Measurements from ENCODE around the gene TANGO2. TPM values are rescaled to one million over a fixed set of nuclear protein-coding genes. Genes with fewer than 3 reads are reported as not detected.

The TANGO2 gene
- total and polyA plus RNA-seq, 9 of the 15 experiments (the other 6 are each of a cell fraction or from before 2014, with no cell fraction given) = 15.5 to 94.9 (median 70.1) TPM

DNA sequence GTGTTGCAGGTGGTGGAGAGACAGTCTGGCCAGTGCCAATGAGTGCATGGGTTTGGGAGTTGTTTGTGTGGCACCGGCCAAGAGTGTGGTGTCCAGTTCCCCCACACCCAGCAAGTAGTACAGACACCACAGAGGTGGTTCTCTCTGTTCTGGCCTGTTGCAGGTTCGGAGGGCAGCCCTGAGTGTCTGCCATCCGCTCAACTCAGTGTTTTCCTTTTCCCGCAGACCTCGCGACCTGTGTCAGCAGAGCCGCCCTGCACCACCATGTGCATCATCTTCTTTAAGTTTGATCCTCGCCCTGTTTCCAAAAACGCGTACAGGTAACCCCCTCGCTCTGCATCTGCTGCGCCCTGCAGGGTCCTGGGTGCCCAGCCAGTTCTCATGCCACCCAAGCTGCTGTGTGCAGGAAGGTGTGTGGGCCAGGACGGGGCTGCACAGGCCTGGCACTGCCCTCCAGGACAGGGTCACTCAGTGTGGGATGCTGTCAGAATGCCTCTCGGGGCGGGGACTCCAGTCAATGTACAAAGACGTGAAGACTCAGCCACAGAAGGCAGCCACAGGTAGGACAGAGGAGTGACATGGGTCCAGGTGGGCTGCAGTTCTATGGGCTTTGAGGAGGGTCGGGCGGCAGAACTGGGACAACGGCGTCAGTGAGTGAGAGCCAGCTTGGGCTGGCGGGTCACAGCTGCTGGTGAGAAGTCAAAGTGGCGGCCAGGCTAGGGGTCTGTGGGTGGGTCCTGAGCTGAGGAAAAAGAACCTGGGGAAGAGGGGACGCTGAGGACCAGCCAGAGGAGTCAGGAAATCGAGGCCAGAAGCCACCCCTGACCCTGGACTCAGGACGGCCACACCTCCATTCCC, 15.9 kb downstream of the TANGO2 start (continued):
- TF ChIP-seq, protein P1, sequence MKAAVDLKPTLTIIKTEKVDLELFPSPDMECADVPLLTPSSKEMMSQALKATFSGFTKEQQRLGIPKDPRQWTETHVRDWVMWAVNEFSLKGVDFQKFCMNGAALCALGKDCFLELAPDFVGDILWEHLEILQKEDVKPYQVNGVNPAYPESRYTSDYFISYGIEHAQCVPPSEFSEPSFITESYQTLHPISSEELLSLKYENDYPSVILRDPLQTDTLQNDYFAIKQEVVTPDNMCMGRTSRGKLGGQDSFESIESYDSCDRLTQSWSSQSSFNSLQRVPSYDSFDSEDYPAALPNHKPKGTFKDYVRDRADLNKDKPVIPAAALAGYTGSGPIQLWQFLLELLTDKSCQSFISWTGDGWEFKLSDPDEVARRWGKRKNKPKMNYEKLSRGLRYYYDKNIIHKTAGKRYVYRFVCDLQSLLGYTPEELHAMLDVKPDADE (conservative IDR thresholded peaks at IDR 0.05; ENCODE audit: control insufficient read depth, low read depth, low read length) = 0 out of 2 replicates have a peak, but pooled peaks have one; percentile 35
- no peak for TF ChIP-seq MYC (IDR thresholded peaks at IDR 0.05; ENCODE audit: low read depth, low read length)
- TF ChIP-seq MYC (CRISPR knock-in tag; IDR thresholded peaks at IDR 0.05; ENCODE audit: borderline replicate concordance, low read depth) = peak; percentile 53; the same call in 1 of the 2 replicates
- TF ChIP-seq, protein P2, sequence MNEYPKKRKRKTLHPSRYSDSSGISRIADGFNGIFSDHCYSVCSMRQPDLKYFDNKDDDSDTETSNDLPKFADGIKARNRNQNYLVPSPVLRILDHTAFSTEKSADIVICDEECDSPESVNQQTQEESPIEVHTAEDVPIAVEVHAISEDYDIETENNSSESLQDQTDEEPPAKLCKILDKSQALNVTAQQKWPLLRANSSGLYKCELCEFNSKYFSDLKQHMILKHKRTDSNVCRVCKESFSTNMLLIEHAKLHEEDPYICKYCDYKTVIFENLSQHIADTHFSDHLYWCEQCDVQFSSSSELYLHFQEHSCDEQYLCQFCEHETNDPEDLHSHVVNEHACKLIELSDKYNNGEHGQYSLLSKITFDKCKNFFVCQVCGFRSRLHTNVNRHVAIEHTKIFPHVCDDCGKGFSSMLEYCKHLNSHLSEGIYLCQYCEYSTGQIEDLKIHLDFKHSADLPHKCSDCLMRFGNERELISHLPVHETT (CRISPR knock-in tag; conservative IDR thresholded peaks at IDR 0.05 in 1 of 2, IDR thresholded peaks at IDR 0.05 in 1 of 2) = peak in 1 of 2 experiments; percentile 54; a peak in 1 of 4 replicates
- TF ChIP-seq, protein P3, sequence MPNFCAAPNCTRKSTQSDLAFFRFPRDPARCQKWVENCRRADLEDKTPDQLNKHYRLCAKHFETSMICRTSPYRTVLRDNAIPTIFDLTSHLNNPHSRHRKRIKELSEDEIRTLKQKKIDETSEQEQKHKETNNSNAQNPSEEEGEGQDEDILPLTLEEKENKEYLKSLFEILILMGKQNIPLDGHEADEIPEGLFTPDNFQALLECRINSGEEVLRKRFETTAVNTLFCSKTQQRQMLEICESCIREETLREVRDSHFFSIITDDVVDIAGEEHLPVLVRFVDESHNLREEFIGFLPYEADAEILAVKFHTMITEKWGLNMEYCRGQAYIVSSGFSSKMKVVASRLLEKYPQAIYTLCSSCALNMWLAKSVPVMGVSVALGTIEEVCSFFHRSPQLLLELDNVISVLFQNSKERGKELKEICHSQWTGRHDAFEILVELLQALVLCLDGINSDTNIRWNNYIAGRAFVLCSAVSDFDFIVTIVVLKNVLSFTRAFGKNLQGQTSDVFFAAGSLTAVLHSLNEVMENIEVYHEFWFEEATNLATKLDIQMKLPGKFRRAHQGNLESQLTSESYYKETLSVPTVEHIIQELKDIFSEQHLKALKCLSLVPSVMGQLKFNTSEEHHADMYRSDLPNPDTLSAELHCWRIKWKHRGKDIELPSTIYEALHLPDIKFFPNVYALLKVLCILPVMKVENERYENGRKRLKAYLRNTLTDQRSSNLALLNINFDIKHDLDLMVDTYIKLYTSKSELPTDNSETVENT (CRISPR knock-in tag; IDR thresholded peaks at IDR 0.05) = peak; percentile 37; the same call in 1 of the 2 replicates
- TF ChIP-seq POLR3G (IDR thresholded peaks at IDR 0.05; ENCODE audit: extremely low read depth, insufficient read length, insufficient replicate concordance) = no peak
- peak; percentile 54 for TF ChIP-seq POLR2G (IDR thresholded peaks at IDR 0.05; ENCODE audit: low read depth, low read length)
- peak in 1 of 3 experiments; percentile 30 for TF ChIP-seq YY1 (IDR thresholded peaks at IDR 0.05; ENCODE audit: borderline replicate concordance in 1 of 3, control insufficient read depth in 1 of 3, extremely low read depth in 1 of 3, insufficient read depth in 3 of 3, insufficient read length in 1 of 3, insufficient replicate concordance in 2 of 3, low read depth in 1 of 3, low read length in 2 of 3)
- no peak for TF ChIP-seq ZNF184 (CRISPR knock-in tag; IDR thresholded peaks at IDR 0.05)
- 0 out of 2 replicates have a peak, but pooled peaks have one; percentile 2 for TF ChIP-seq PHF8 (IDR thresholded peaks at IDR 0.05; ENCODE audit: borderline replicate concordance, low read length)
- no peak for TF ChIP-seq NBN (IDR thresholded peaks at IDR 0.05; ENCODE audit: low read depth)
- TF ChIP-seq, protein P4, sequence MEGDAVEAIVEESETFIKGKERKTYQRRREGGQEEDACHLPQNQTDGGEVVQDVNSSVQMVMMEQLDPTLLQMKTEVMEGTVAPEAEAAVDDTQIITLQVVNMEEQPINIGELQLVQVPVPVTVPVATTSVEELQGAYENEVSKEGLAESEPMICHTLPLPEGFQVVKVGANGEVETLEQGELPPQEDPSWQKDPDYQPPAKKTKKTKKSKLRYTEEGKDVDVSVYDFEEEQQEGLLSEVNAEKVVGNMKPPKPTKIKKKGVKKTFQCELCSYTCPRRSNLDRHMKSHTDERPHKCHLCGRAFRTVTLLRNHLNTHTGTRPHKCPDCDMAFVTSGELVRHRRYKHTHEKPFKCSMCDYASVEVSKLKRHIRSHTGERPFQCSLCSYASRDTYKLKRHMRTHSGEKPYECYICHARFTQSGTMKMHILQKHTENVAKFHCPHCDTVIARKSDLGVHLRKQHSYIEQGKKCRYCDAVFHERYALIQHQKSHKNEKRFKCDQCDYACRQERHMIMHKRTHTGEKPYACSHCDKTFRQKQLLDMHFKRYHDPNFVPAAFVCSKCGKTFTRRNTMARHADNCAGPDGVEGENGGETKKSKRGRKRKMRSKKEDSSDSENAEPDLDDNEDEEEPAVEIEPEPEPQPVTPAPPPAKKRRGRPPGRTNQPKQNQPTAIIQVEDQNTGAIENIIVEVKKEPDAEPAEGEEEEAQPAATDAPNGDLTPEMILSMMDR (IDR thresholded peaks at IDR 0.05 in 2 of 3, conservative IDR thresholded peaks at IDR 0.05 in 1 of 3; ENCODE audit: insufficient read depth in 2 of 3, low read depth in 1 of 3, low read length in 3 of 3) = no peak

Data from K562 (cell line).